ENCODE data around the gene RBCK1. TPM values are rescaled to one million over a fixed set of nuclear protein-coding genes. Genes with fewer than 3 reads are reported as not detected.
"Not testable (repeated sequence)": the region's sequence is repeated elsewhere in the genome, so short reads cannot be mapped to it uniquely, and the experiment has no call there.

RBCK1 gene
- polyA plus RNA-seq, 1 experiment: 57.4 TPM

DNA sequence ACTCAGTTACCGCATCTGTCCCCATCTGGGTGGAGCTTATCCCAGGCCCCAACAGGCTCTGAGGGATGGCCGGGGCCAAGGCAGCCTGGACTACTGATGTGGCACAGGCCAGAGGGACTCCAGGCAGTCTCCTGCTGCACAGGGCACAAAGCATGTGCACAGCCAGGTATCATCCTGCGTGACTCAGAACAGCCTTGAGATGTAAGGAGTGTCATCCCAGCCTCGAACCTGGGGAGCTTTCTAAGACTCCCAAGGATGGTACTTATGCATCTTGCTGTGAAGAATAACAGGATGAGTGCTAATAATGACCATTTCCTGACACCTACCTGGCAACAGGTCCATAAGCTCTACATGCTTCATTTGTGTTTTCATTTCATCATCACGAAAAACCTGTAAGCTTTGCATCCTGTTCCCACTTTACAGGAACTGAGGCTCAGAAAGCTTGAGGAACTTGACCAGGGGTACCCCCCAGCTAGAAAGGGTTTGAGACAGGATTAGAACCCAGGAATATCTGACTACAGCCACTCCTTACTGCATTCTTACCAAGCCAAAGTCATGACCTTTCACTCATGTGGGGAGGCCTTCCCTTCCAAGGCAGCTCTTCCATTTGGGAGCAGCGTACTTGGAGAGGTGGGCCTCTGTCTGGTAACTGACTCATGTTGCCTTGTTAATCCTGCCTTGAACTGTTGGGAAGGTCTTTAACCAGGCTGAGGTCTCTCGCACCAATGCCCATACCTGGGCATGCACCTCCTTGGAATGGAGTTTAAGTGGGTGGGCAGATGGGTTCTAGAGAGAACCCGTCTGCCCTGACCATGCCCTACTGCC is 25.6 kb upstream of the RBCK1 start:
- POLR2A ChIA-PET: interaction anchor here (1.2 kb wide), 1 partner anchor 25 kb away, joined by 4 read pairs; no protein-coding TSS in a partner anchor
- Histone ChIP-seq H3K4me3 (ENCODE audit: low read depth, low read length) (peak overlapping the region; percentile 83), H3K27ac (ENCODE audit: low read depth, low read length) (peak overlapping the region; percentile 61), H3K9me3 (ENCODE audit: control insufficient read depth, insufficient read depth, low read length) (no peaks in the 10 kb centered on the region; the same call in 1 of the 2 replicates), H3K27me3 (ENCODE audit: control insufficient read depth, insufficient read depth, low read length) (no peaks in the 10 kb centered on the region)
- TF ChIP-seq CTCF (IDR thresholded peaks at IDR 0.05; ENCODE audit: low read depth, low read length): no peak
- no peak for DNase-seq (ENCODE audit: low read depth, low spot score)
- CTCF ChIA-PET: interaction anchor here (0.6 to 1.9 kb wide), 4 partner anchors 25 to 952 kb away, joined by 3 to 8 read pairs (median 3); no protein-coding TSS in a partner anchor

- TF ChIP-seq CTCF (IDR thresholded peaks at IDR 0.05; ENCODE audit: low read depth, low read length): no peak
- CTCF ChIA-PET: interaction anchor here (1.9 to 2.3 kb wide), 2 partner anchors 21 to 29 kb away, joined by 7 to 8 read pairs; no protein-coding TSS in a partner anchor
- Histone ChIP-seq H3K4me3 (ENCODE audit: low read depth, low read length) (no peak overlapping the region), H3K9me3 (ENCODE audit: control insufficient read depth, insufficient read depth, low read length) (no peaks in the 10 kb centered on the region; the same call in 1 of the 2 replicates), H3K27me3 (ENCODE audit: control insufficient read depth, insufficient read depth, low read length) (no peaks in the 10 kb centered on the region), H3K27ac (ENCODE audit: low read depth, low read length) (no peak overlapping the region)
- POLR2A ChIA-PET: no interaction called here
- no peak for DNase-seq (ENCODE audit: low read depth, low spot score)
These were observed 24.2 kb upstream of the RBCK1 start for GRCh38 chr20:383889-384288.

GRCh38 chr20:384723-385122 is 23.4 kb upstream of the RBCK1 start:
- no peak for DNase-seq (ENCODE audit: low read depth, low spot score)
- no peak for TF ChIP-seq CTCF (IDR thresholded peaks at IDR 0.05; ENCODE audit: low read depth, low read length)
- H3K27me3 ChIP-seq (ENCODE audit: control insufficient read depth, insufficient read depth, low read length): no peaks in the 10 kb centered on the region
- ChIA-PET POLR2A (no interaction called here), CTCF (interaction anchor here (2.3 kb wide), 1 partner anchor 22 kb away, joined by 7 read pairs; no protein-coding TSS in a partner anchor)
- H3K4me3 ChIP-seq (ENCODE audit: low read depth, low read length): no peak overlapping the region
- H3K9me3 ChIP-seq (ENCODE audit: control insufficient read depth, insufficient read depth, low read length): no peaks in the 10 kb centered on the region; the same call in 1 of the 2 replicates
- H3K27ac ChIP-seq (ENCODE audit: low read depth, low read length): no peak overlapping the region

DNA sequence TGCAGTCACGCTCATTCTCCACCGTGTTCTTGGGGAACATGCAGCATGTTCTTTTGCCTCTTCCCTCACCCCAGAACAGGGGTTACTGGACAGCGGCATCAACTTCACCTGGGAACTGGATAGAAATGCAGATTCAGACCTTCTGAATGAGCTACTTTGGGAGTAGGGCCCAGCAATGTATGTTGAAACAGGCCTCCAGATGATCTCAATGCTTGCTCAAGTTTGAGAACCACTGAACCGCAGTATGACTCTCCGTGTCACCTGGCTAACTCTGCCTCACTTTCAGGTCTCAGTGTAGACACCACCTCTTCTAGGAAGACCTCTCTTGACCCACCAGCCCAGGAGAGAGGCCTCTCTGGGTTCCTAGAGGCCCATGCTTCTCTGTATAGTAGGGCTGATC is 22.7 kb upstream of the RBCK1 start:
- no peak for TF ChIP-seq CTCF (IDR thresholded peaks at IDR 0.05; ENCODE audit: low read depth, low read length)
- DNase-seq (ENCODE audit: low read depth, low spot score): no peak
- no peak overlapping the region for H3K4me3 ChIP-seq (ENCODE audit: low read depth, low read length)
- CTCF ChIA-PET: interaction anchor here (2.3 kb wide), 1 partner anchor 23 kb away, joined by 7 read pairs; no protein-coding TSS in a partner anchor
- H3K27ac ChIP-seq (ENCODE audit: low read depth, low read length): no peak overlapping the region
- POLR2A ChIA-PET: no interaction called here
- H3K27me3 ChIP-seq (ENCODE audit: control insufficient read depth, insufficient read depth, low read length): no peaks in the 10 kb centered on the region
- no peaks in the 10 kb centered on the region; the same call in 1 of the 2 replicates for H3K9me3 ChIP-seq (ENCODE audit: control insufficient read depth, insufficient read depth, low read length)

- DNase-seq (ENCODE audit: low read depth, low spot score); CTCF ChIA-PET; POLR2A ChIA-PET; H3K9me3 ChIP-seq (ENCODE audit: control insufficient read depth, insufficient read depth, low read length); H3K27me3 ChIP-seq (ENCODE audit: control insufficient read depth, insufficient read depth, low read length); H3K27ac ChIP-seq (ENCODE audit: low read depth, low read length); H3K4me3 ChIP-seq (ENCODE audit: low read depth, low read length): not testable (repeated sequence)
These were observed 21.5 kb upstream of the RBCK1 start for GRCh38 chr20:386634-387033.
